Epithelial cell of esophagus (primary cell): ENCODE data around the gene MTA1.

Experiments
- DNase-seq: peaks from one replicate; pipeline ENCODE4 v3.0.0; 2010; ENCODE audit warnings: low read depth
- H3K4me3 ChIP-seq: 2 replicates; pipeline ENCODE4 v1.5.1; 2011; ENCODE audit warnings: mild to moderate bottlenecking, low read length, control low read depth
- TF ChIP-seq, protein P1 (sequence below): IDR thresholded peaks from 2 replicates; pipeline ENCODE4 v1.5.1; 2011; ENCODE audit warnings: low read depth, mild to moderate bottlenecking, low read length, control low read depth, inconsistent platforms; ENCODE audit not compliant: insufficient read depth; ENCODE audit errors: missing control alignments

The MTA1 gene

DNA sequence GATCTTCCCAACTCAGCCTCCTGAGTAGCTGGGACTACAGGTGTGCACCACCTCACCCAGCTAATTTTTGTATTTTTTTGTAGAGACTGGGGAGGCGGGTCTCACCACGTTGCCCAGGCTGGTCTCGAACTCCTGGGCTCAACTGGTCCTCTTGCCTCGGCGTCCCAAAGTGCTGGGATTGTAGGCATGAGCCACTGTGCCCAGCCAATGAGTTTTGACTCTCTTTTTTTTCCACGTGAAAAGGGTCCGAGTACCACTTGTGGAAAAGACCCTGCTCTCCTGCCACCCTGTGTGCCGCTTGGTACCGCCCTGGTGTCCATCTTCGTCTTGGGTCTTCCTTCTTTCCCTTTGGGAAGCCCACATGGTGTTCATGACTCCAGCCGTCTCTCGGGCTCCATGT is 89.0 kb downstream of the MTA1 start:
- no peak overlapping the region for H3K4me3 ChIP-seq
- TF ChIP-seq, protein P1, sequence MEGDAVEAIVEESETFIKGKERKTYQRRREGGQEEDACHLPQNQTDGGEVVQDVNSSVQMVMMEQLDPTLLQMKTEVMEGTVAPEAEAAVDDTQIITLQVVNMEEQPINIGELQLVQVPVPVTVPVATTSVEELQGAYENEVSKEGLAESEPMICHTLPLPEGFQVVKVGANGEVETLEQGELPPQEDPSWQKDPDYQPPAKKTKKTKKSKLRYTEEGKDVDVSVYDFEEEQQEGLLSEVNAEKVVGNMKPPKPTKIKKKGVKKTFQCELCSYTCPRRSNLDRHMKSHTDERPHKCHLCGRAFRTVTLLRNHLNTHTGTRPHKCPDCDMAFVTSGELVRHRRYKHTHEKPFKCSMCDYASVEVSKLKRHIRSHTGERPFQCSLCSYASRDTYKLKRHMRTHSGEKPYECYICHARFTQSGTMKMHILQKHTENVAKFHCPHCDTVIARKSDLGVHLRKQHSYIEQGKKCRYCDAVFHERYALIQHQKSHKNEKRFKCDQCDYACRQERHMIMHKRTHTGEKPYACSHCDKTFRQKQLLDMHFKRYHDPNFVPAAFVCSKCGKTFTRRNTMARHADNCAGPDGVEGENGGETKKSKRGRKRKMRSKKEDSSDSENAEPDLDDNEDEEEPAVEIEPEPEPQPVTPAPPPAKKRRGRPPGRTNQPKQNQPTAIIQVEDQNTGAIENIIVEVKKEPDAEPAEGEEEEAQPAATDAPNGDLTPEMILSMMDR = no peak
- DNase-seq = no peak

- TF ChIP-seq, protein P1 = no peak
- DNase-seq = no peak
- H3K4me3 ChIP-seq = no peak overlapping the region
Measured at GRCh38 chr14:105517096-105517495, 97.5 kb downstream of the MTA1 start.

DNA sequence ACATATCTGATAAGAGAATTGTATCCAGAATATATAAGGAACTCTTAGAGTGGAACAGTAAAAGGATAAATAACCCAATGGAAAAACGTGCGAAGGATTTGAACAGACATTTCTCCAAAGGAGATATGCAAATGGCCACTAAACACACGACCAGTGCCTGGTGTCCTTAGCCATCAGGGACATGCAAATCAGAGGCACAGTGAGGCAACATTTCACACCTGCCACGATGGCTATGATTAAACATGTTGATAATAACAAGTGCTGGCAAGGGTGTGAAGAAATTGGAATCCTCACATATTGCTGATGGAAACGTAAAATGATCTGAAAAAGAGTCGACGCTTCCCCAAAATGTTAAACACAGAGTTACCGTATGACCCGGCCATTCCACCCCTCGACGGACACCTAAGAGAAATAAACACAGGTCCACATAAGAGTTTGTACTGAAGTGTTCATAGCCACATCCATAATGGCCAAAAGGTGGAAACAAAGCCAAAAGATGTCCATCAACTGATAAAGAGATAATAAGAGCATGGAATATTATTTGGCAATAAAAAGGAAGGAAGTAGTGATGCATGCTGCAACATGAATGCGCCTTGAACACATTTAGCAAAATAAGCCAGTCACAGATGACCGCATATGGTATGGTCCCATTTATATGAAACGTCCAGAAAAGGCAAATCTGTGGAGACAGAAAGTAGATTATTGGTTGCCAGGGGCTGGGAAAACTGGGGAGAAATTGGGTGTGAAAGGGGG is 100.5 kb downstream of the MTA1 start:
- DNase-seq = no peak
- H3K4me3 ChIP-seq = no peak overlapping the region
- TF ChIP-seq, protein P1 = no peak
